ENCODE data around the gene HSD17B11. TPM values are rescaled to one million over a fixed set of nuclear protein-coding genes. Genes with fewer than 3 reads are reported as not detected.
"Not testable (repeated sequence)": the region's sequence is repeated elsewhere in the genome, so short reads cannot be mapped to it uniquely, and the experiment has no call there.

Gene HSD17B11
- total RNA-seq, 1 donor = 49.6 TPM

GRCh38 chr4:87410679-87411078 is 19.7 kb upstream of the HSD17B11 start:
- DNase-seq (ENCODE audit: insufficient read length, low spot score, missing footprints) = no peak
- Histone ChIP-seq H3K4me1 (ENCODE audit: insufficient read depth, low read length) (peaks cover 4% of the 10 kb centered on the region), H3K9me3 (ENCODE audit: low read depth, low read length) (no peaks in the 10 kb centered on the region), H4K20me1 (ENCODE audit: insufficient read depth, low read length) (no peaks in the 10 kb centered on the region), H3K27ac (ENCODE audit: low read depth, low read length) (no peak overlapping the region), H3K4me2 (ENCODE audit: insufficient read depth, low read length) (no peak overlapping the region), H3K79me2 (ENCODE audit: insufficient read depth, low read length) (no peaks in the 10 kb centered on the region), H3K4me3 (ENCODE audit: insufficient read depth, low read length) (no peak overlapping the region), H3K27me3 (ENCODE audit: insufficient read depth, low read length) (no peaks in the 10 kb centered on the region), H2AFZ (ENCODE audit: low read length) (no peak overlapping the region), H3K36me3 (ENCODE audit: insufficient read depth, low read length) (no peaks in the 10 kb centered on the region)
- TF ChIP-seq, protein P1, sequence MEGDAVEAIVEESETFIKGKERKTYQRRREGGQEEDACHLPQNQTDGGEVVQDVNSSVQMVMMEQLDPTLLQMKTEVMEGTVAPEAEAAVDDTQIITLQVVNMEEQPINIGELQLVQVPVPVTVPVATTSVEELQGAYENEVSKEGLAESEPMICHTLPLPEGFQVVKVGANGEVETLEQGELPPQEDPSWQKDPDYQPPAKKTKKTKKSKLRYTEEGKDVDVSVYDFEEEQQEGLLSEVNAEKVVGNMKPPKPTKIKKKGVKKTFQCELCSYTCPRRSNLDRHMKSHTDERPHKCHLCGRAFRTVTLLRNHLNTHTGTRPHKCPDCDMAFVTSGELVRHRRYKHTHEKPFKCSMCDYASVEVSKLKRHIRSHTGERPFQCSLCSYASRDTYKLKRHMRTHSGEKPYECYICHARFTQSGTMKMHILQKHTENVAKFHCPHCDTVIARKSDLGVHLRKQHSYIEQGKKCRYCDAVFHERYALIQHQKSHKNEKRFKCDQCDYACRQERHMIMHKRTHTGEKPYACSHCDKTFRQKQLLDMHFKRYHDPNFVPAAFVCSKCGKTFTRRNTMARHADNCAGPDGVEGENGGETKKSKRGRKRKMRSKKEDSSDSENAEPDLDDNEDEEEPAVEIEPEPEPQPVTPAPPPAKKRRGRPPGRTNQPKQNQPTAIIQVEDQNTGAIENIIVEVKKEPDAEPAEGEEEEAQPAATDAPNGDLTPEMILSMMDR (IDR thresholded peaks at IDR 0.05; ENCODE audit: extremely low read depth, low read depth, low read length) = no peak

DNA sequence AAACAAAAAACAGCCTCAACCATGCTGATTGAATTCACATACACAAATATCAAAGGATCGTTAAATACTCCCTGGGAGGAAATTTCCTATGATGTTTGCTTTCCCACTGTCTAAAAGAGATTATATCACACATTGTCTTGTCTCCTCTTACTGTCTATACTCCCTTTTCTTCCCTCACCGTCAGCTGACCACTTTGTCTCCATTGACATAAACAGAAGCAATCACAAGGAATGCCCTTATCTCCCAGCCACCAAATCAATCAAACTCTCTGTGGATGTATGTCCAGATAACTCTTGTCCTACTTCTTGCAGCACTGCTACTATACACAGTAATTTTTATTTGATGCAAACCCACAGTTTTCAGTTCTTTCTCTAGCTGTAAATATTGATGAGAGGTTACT is 19.2 kb upstream of the HSD17B11 start:
- no peak for DNase-seq (ENCODE audit: insufficient read length, low spot score, missing footprints)
- H3K27me3 ChIP-seq (ENCODE audit: insufficient read depth, low read length) = no peaks in the 10 kb centered on the region
- no peaks in the 10 kb centered on the region for H4K20me1 ChIP-seq (ENCODE audit: insufficient read depth, low read length)
- no peak overlapping the region for H3K4me2 ChIP-seq (ENCODE audit: insufficient read depth, low read length)
- H3K9me3 ChIP-seq (ENCODE audit: low read depth, low read length) = no peaks in the 10 kb centered on the region
- TF ChIP-seq, protein P1 (IDR thresholded peaks at IDR 0.05; ENCODE audit: extremely low read depth, low read depth, low read length) = no peak
- H3K4me1 ChIP-seq (ENCODE audit: insufficient read depth, low read length) = peaks cover 4% of the 10 kb centered on the region
- no peak overlapping the region for H2AFZ ChIP-seq (ENCODE audit: low read length)
- no peaks in the 10 kb centered on the region for H3K36me3 ChIP-seq (ENCODE audit: insufficient read depth, low read length)
- H3K79me2 ChIP-seq (ENCODE audit: insufficient read depth, low read length) = no peaks in the 10 kb centered on the region
- H3K27ac ChIP-seq (ENCODE audit: low read depth, low read length) = no peak overlapping the region
- no peak overlapping the region for H3K4me3 ChIP-seq (ENCODE audit: insufficient read depth, low read length)

- TF ChIP-seq, protein P1 (IDR thresholded peaks at IDR 0.05; ENCODE audit: extremely low read depth, low read depth, low read length) = no peak
- no peaks in the 10 kb centered on the region for H3K27me3 ChIP-seq (ENCODE audit: insufficient read depth, low read length)
- H3K36me3 ChIP-seq (ENCODE audit: insufficient read depth, low read length) = no peaks in the 10 kb centered on the region
- no peak overlapping the region for H2AFZ ChIP-seq (ENCODE audit: low read length)
- no peaks in the 10 kb centered on the region for H4K20me1 ChIP-seq (ENCODE audit: insufficient read depth, low read length)
- no peak overlapping the region for H3K4me3 ChIP-seq (ENCODE audit: insufficient read depth, low read length)
- peaks cover 4% of the 10 kb centered on the region for H3K4me1 ChIP-seq (ENCODE audit: insufficient read depth, low read length)
- H3K9me3 ChIP-seq (ENCODE audit: low read depth, low read length) = no peaks in the 10 kb centered on the region
- H3K27ac ChIP-seq (ENCODE audit: low read depth, low read length) = no peak overlapping the region
- no peaks in the 10 kb centered on the region for H3K79me2 ChIP-seq (ENCODE audit: insufficient read depth, low read length)
- H3K4me2 ChIP-seq (ENCODE audit: insufficient read depth, low read length) = no peak overlapping the region
- no peak for DNase-seq (ENCODE audit: insufficient read length, low spot score, missing footprints)
These were observed 18.5 kb upstream of the HSD17B11 start for GRCh38 chr4:87409420-87409939.

DNA sequence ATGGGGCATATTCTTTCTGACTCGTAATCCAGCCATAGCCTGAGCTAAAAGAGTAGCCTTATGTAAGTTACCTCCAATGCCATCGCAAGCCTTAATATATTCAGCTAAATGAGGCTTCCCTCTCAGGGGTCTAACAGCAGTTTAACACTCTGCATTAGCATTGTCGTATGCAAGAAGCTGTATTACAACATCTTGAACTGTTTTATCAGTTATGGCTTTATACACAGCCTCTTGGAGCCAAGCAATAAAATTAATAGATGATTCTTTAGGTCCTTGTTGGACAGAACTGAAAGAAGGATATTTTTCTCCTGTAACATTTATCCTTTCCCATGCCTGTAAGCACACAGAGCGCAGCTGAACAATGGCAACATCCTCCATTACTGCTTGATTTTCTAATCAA is 15.9 kb upstream of the HSD17B11 start:
- H3K4me3 ChIP-seq (ENCODE audit: insufficient read depth, low read length); H3K4me1 ChIP-seq (ENCODE audit: insufficient read depth, low read length); H2AFZ ChIP-seq (ENCODE audit: low read length); H3K27me3 ChIP-seq (ENCODE audit: insufficient read depth, low read length); H4K20me1 ChIP-seq (ENCODE audit: insufficient read depth, low read length); H3K79me2 ChIP-seq (ENCODE audit: insufficient read depth, low read length); H3K36me3 ChIP-seq (ENCODE audit: insufficient read depth, low read length); H3K4me2 ChIP-seq (ENCODE audit: insufficient read depth, low read length); H3K27ac ChIP-seq (ENCODE audit: low read depth, low read length); DNase-seq (ENCODE audit: insufficient read length, low spot score, missing footprints); H3K9me3 ChIP-seq (ENCODE audit: low read depth, low read length): not testable (repeated sequence)
